B cell (primary cell): Measurements from ENCODE around the gene FRYL. TPM values are rescaled to one million over a fixed set of nuclear protein-coding genes. Genes with fewer than 3 reads are reported as not detected.

Source experiments
- ATAC-seq: fragments of 200-7000 bp; cut with Tn5 transposase; one replicate; pipeline ENCODE4 v1.10.0; 2021; ENCODE audit warnings: low read depth, mild to moderate bottlenecking, moderate number of reproducible peaks, moderate library complexity
- CTCF ChIA-PET: fragments of 350-600 bp; sonication (Branson Sonifier 250); formaldehyde crosslinking; loops from one replicate; lab custom pipeline; 2021; ENCODE audit warnings: antibody characterized with exemption, inconsistent platforms; lab: Charles Lee
- POLR2A ChIA-PET: fragments of 350-600 bp; sonication (Branson Sonifier 250); formaldehyde crosslinking; loops from one replicate; lab custom pipeline; 2021; ENCODE audit warnings: antibody characterized with exemption; lab: Charles Lee
- DNase-seq: peaks from one replicate; pipeline ENCODE4 v3.0.0; 2013
- H2AFZ ChIP-seq: 2 replicates; pipeline ENCODE4 v1.6.1; 2012; ENCODE audit warnings: mild to moderate bottlenecking, low read depth, low read length; ENCODE audit not compliant: insufficient read depth, poor library complexity, severe bottlenecking
- H3K27ac ChIP-seq, 2 donors: 1 replicate in 1 of 2; 2 replicates in 1 of 2; pipeline ENCODE4 v1.5.1; 2012 to 2013; ENCODE audit warnings: low read length in 2 of 2, mild to moderate bottlenecking in 2 of 2, moderate library complexity in 1 of 2
- H3K27me3 ChIP-seq, 4 experiments: fragments of 200-600 bp in 1 of 4; sonication (generic) in 1 of 4; replicated peaks in 1 of 4; 1 replicate in 2 of 4; 2 replicates in 2 of 4; pipeline versions ENCODE4 v1.6.1 to v1.7.0; 2013 to 2016; ENCODE audit warnings: low read length in 3 of 4, mild to moderate bottlenecking in 2 of 4, mixed read lengths in 1 of 4, moderate library complexity in 1 of 4; ENCODE audit not compliant: insufficient read depth in 4 of 4, control insufficient read depth in 3 of 4; ENCODE audit errors: control extremely low read depth in 1 of 4
- H3K36me3 ChIP-seq, 2 experiments: replicated peaks in 1 of 2; 1 replicate in 1 of 2; 2 replicates in 1 of 2; pipeline versions ENCODE4 v1.6.1 to v1.7.1; 2013; ENCODE audit warnings: low read length in 1 of 2; ENCODE audit not compliant: insufficient read depth in 2 of 2, control insufficient read depth in 1 of 2; ENCODE audit errors: control extremely low read depth in 1 of 2, extremely low read depth in 1 of 2
- H3K4me1 ChIP-seq, 2 donors: fragments of 200-600 bp in 1 of 2; sonication (generic) in 1 of 2; 1 replicate in 1 of 2; 2 replicates in 1 of 2; pipeline versions ENCODE4 v1.5.1 to v1.6.1; 2013 to 2017; ENCODE audit warnings: low read length in 2 of 2; ENCODE audit not compliant: control insufficient read depth in 2 of 2, insufficient read depth in 2 of 2
- H3K4me2 ChIP-seq: replicated peaks from 2 replicates; pipeline ENCODE3; 2012; ENCODE audit warnings: mild to moderate bottlenecking, low read depth, low read length; ENCODE audit not compliant: poor library complexity, severe bottlenecking
- H3K4me3 ChIP-seq, 5 experiments: fragments of 200-600 bp in 1 of 5; sonication (generic) in 1 of 5; 1 replicate in 3 of 5; 2 replicates in 2 of 5; pipeline versions ENCODE4 v1.5.1 to v1.7.0; 2011 to 2016; ENCODE audit warnings: low read length in 4 of 5, mild to moderate bottlenecking in 4 of 5, low read depth in 2 of 5, control low read depth in 1 of 5, moderate library complexity in 1 of 5; ENCODE audit not compliant: insufficient read depth in 1 of 5; ENCODE audit errors: control extremely low read depth in 1 of 5, extremely low read depth in 1 of 5
- H3K79me2 ChIP-seq: fragments of 200-600 bp; sonication (generic); one replicate; pipeline ENCODE4 v1.6.0; 2016; ENCODE audit warnings: low read length; ENCODE audit not compliant: control insufficient read depth, insufficient read depth
- H3K9ac ChIP-seq: fragments of 200-600 bp; sonication (generic); 2 replicates; pipeline ENCODE4 v1.6.1; 2017; ENCODE audit warnings: mild to moderate bottlenecking, low read length, moderate library complexity
- H3K9me3 ChIP-seq, 3 donors: one replicate each; pipeline versions ENCODE4 v1.6.1 to v1.7.1; 2013; ENCODE audit warnings: low read length in 2 of 3; ENCODE audit not compliant: control insufficient read depth in 2 of 3, insufficient read depth in 1 of 3; ENCODE audit errors: control extremely low read depth in 1 of 3
- H4K20me1 ChIP-seq: 2 replicates; pipeline ENCODE4 v1.6.0; 2012; ENCODE audit warnings: mild to moderate bottlenecking, low read length; ENCODE audit not compliant: insufficient read depth, control insufficient read depth, poor library complexity, severe bottlenecking
- H3K27ac Mint-ChIP-seq: one replicate; pipeline ENCODE4 v1.8.0; 2021; ENCODE audit warnings: mixed read lengths
- H3K27me3 Mint-ChIP-seq: one replicate; pipeline ENCODE4 v1.8.0; 2021; ENCODE audit warnings: mixed read lengths
- H3K4me1 Mint-ChIP-seq: one replicate; pipeline ENCODE4 v1.8.0; 2021; ENCODE audit warnings: mixed read lengths
- H3K4me3 Mint-ChIP-seq: one replicate; pipeline ENCODE4 v1.8.0; 2021; ENCODE audit warnings: mixed read lengths
- H3K9me3 Mint-ChIP-seq: one replicate; pipeline ENCODE4 v1.8.0; 2022; ENCODE audit warnings: mixed read lengths; ENCODE audit not compliant: insufficient read depth
- CTCF ChIP-seq: fragments of 200-600 bp; IDR thresholded peaks from one replicate; pipeline ENCODE4 v1.8.0; 2022; ENCODE audit warnings: antibody characterized with exemption, mild to moderate bottlenecking
- EZH2 ChIP-seq: IDR thresholded peaks from 2 replicates; pipeline ENCODE4 v1.6.1; 2012; ENCODE audit warnings: borderline replicate concordance, low read depth, mild to moderate bottlenecking, moderate library complexity, low read length; ENCODE audit not compliant: insufficient read depth, poor library complexity, severe bottlenecking
- WGBS: methylation state at CpG from one replicate; pipeline ENCODE4 v1.1.5; 2013; ENCODE audit warnings: missing lambda C conversion rate; ENCODE audit not compliant: insufficient coverage; 5-methylcytosine and 5-hydroxymethylcytosine counted together
- intact Hi-C: fragments of 100-400 bp; cut with micrococcal nuclease; formaldehyde crosslinking; loops from one replicate; pipeline ENCODE4 v1.10.0; 2022
- polyA plus RNA-seq: library from polyadenylated mRNA; depleted of rRNA; stranded (reverse); fragments of >200 nt; gene quantifications from 2 replicates; pipeline ENCODE4 v1.2.3, GENCODE V29; 2012
- total RNA-seq, 2 donors: library from RNA; stranded (reverse); fragments of 120-200 nt in 1 of 2; gene quantifications; 1 replicate in 1 of 2; 2 replicates in 1 of 2; pipeline versions ENCODE4 v1.2.3 to v1.2.4, GENCODE V29; 2013 to 2022

The FRYL gene
- total and polyA plus RNA-seq, 2 donors (not counting 1 experiment from before 2014, with no cell fraction given) = 15.5 to 138 TPM

- H3K9me3 Mint-ChIP-seq = no peaks in the 10 kb centered on the region
- H3K9ac ChIP-seq = peak within 1 kb of the TSS; percentile 44
- TF ChIP-seq EZH2 (peak; percentile 59), CTCF (no peak)
- H2AFZ ChIP-seq = peak within 1 kb of the TSS; percentile 46
- DNase-seq = peak; percentile 42
- peaks cover 17 to 20% of the 10 kb centered on the region in 2 donors for H3K4me1 ChIP-seq
- H3K4me3 Mint-ChIP-seq = peak within 1 kb of the TSS; percentile 82
- ChIA-PET CTCF (no interaction called here), POLR2A (no interaction called here)
- H3K27me3 Mint-ChIP-seq = peaks cover 57% of the 10 kb centered on the region
- H3K79me2 ChIP-seq = no peaks in the 10 kb centered on the region
- H3K4me1 Mint-ChIP-seq = peaks cover 16% of the 10 kb centered on the region
- no peak for ATAC-seq
- H3K4me2 ChIP-seq = peak within 1 kb of the TSS; percentile 82
- WGBS = 6% methylated on average over 85 of the region's 85 CpGs
- H3K27ac ChIP-seq = no peak within 1 kb of the TSS
- intact Hi-C loops = no loop called here
- H4K20me1 ChIP-seq = no peaks in the 10 kb centered on the region
- no peaks in the 10 kb centered on the region for H3K36me3 ChIP-seq
- H3K9me3 ChIP-seq = no peaks in the 10 kb centered on the region
- H3K4me3 ChIP-seq = peak within 1 kb of the TSS in 3 of 5 experiments; percentile 36 to 42 (median 40)
- H3K27me3 ChIP-seq = peaks cover 0 to 36% (median 25%) of the 10 kb centered on the region in 4 experiments
- peak within 1 kb of the TSS; percentile 59 for H3K27ac Mint-ChIP-seq
Observed at GRCh38 chr4:48483006-48483776, 296.9 kb downstream of the FRYL start, which contains the start of gene SLC10A4. Gene SLC10A4, plus strand, starts transcription at chr4:48483343. Its CDS starts 219 bp downstream, at chr4:48483562.

GRCh38 chr4:48481581-48481980 is 298.5 kb downstream of the FRYL start:
- peaks cover 17 to 20% of the 10 kb centered on the region in 2 donors for H3K4me1 ChIP-seq
- no peaks in the 10 kb centered on the region for H3K79me2 ChIP-seq
- TF ChIP-seq EZH2 (no peak), CTCF (no peak)
- intact Hi-C loops = no loop called here
- peaks cover 0 to 30% (median 22%) of the 10 kb centered on the region in 4 experiments for H3K27me3 ChIP-seq
- Mint-ChIP-seq H3K4me1 (peaks cover 16% of the 10 kb centered on the region), H3K4me3 (no peak overlapping the region), H3K27ac (no peak overlapping the region), H3K27me3 (peaks cover 47% of the 10 kb centered on the region), H3K9me3 (no peaks in the 10 kb centered on the region)
- no peak for ATAC-seq
- no peak overlapping the region for H2AFZ ChIP-seq
- no peaks in the 10 kb centered on the region for H3K9me3 ChIP-seq
- DNase-seq = no peak
- no peak overlapping the region for H3K4me3 ChIP-seq
- no CpG with 5 or more reads among the region's 1 CpG for WGBS
- H3K36me3 ChIP-seq = no peaks in the 10 kb centered on the region
- POLR2A ChIA-PET = no interaction called here
- H4K20me1 ChIP-seq = no peaks in the 10 kb centered on the region
- H3K27ac ChIP-seq = no peak overlapping the region
- H3K4me2 ChIP-seq = no peak overlapping the region
- CTCF ChIA-PET = no interaction called here
- no peak overlapping the region for H3K9ac ChIP-seq
